A549 treated with Mapracorat at 1 μM for 4 hours (cell line): ENCODE measurements around the gene PPP1R10. TPM values are rescaled to one million over a fixed set of nuclear protein-coding genes. Genes with fewer than 3 reads are reported as not detected.

Source experiments
- total RNA-seq: library from RNA; stranded (reverse); fragments of 200-300 nt; extraction: Qiagen RNA extraction; gene quantifications from 5 replicates; pipeline ENCODE4 v1.2.3, GENCODE V29; 2022

The PPP1R10 gene
- 28.1 to 45.4 TPM (median 29.3 TPM) in 5 replicates for total RNA-seq

GRCh38 chr6:30616811-30617564 is at the start of gene PPP1R10:
Gene PPP1R10 (minus strand): TSS chr6:30617243. CDS start chr6:30609944, 7,299 bp downstream.

GRCh38 chr6:30646450-30647241 is 29.6 kb upstream of the PPP1R10 start, which contains the start of gene C6orf136:
Gene C6orf136 (plus strand): TSS chr6:30647133. CDS start chr6:30647232, 99 bp downstream.

DNA sequence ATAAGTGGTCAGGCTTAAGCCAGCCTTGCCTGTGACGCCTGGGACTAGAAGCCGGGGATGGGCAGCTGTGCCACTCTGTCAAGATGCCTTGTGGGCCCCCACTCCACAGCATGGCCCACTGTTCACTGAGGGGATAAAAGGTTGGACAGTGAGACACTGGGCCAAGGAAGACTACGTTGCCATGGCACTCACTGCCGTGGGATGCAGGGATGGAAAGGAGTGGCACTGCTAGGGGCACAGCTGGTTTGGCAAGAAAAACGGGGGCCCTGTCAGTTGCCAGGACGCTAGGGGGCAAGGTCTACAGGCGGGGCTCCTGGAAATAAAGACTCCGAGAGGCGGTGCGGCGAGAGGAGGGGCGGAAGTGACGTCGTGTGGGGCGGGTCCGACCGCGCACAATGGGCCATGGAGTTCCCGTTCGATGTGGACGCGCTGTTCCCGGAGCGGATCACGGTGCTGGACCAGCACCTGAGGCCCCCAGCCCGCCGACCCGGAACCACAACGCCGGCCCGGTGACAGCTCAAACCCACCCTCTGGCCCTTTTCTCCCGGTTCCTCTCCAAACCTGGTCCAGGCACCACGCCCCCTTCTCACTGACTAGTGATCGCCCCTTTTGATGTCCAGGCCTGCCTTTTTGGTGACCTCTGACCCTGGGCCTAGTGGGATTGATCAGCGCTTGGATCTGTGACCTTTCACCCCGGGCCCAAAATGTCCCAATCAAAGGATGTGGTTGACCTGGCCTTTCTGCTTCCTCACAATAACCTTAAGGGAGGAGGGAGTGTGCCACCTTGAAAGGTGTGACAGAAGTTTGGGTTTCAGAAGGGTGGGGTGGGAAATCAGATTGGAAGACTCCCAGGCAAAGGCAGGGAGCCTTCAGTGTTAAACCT is 9.7 kb upstream of the PPP1R10 start, which contains the start of gene ATAT1:
TSS of gene ATAT1 (plus strand) at position 391 of the 883 bp plus-strand sequence.

GRCh38 chr6:30617565-30618269 is 674 bp upstream of the PPP1R10 start, which contains the start of gene MRPS18B:
Gene MRPS18B (plus strand): TSS chr6:30617840. CDS start chr6:30617866, 26 bp downstream.

GRCh38 chr6:30571075-30571761 is 45.8 kb downstream of the PPP1R10 start, which contains the start of gene ABCF1:
Gene ABCF1 (plus strand): TSS chr6:30571442. CDS start chr6:30571488, 46 bp downstream.

DNA sequence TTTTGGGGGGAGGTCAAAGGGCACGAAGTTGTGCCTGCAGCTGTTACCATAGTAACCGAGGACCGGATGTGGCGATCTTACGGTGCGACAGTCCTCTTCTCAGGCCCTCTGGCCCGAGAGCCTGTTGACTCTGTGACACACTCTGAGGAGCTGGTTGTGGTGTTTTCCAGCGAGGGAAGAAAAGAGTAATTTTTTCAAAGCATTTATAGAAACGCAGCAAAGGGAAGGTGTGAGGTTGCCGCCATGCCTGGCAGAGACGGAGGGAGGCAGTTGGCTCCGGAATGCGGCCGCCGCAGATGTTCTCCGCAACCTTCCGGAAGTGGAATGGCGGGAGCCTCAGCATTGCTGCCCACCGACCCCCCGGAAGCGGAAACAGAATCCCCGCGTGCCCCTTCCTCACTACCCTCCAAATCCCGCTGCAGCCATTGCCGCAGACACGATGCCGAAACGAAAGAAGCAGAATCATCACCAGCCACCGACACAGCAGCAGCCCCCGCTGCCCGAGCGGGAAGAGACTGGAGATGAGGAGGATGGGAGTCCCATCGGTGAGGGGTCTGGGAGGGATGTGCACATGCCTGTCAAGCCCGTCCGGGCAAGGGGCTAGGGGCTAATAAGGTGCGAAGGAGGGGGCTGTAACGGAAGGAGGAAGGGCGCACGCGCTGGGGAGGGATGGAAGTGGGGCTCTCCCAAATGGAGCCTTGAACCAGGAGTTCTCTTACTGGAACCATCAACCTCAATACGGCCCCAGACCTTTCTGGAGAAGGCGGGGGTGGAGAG is 59.9 kb downstream of the PPP1R10 start, which contains the start of gene PRR3:
TSS of gene PRR3 (plus strand) at position 390 of the 777 bp plus-strand sequence. CDS start at position 440, 50 bp downstream.

DNA sequence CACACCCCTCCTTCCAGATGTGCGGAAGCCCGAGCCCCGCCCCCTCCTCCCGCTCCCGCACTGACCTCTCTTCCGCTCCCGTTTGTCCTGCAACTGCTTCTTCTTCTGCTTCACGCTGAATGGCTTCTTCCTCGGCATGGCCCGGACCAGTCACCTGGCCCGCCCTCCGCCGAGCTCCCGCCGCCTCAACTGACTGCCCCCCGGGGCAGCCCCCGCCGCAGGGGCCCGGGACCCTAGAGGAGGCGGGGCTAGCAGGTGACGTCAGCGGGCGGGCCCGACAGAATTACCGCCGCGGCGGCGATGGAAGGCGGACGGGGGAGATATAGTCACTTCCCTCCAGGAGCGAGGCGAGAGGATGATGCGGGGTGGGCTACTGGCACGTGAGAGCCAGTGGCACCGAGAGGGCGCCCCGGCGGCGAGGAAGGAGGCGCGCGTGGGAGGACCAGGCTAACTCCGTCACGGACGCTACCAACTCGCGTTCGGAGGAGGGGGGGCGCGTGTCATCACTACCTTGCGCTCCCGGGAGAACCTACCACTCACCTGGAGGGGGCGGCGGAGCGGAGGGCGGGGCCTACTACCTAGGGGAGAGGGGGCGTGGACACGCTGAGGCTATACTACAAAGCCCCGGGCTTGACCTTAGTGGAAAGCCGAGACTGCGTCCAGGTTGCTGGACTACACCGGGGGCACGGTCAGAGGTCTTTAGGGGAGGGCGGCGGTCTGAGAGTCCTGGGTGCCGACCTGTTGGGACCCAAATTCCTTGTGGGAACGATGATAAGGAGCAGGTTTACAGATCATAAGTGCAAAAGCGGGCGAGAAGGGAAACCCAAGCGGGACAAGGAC is 60.8 kb downstream of the PPP1R10 start, which contains the start of gene GNL1:
TSS of gene GNL1 (minus strand) at position 424 of the 840 bp plus-strand sequence. CDS start at position 138, 286 bp downstream.

Other genes starting within 250 kb of the PPP1R10 start
- 56.4 to 67.3 TPM (median 59.7 TPM) in 5 replicates for gene HLA-E, start 127.7 kb downstream of the PPP1R10 start, total RNA-seq
- 28.7 to 34.3 TPM (median 33.2 TPM) in 5 replicates for gene GNL1, start 60.8 kb downstream of the PPP1R10 start, total RNA-seq
- 14.9 to 17.6 TPM (median 16.6 TPM) in 5 replicates for gene PRR3, start 59.9 kb downstream of the PPP1R10 start, total RNA-seq
- gene ABCF1, start 45.8 kb downstream of the PPP1R10 start, total RNA-seq: 46.8 to 55.1 TPM (median 50.0 TPM) in 5 replicates
- gene MRPS18B, start 597 bp upstream of the PPP1R10 start, total RNA-seq: 68.8 to 112 TPM (median 72.9 TPM) in 5 replicates
- gene ATAT1, start 9.6 kb upstream of the PPP1R10 start, total RNA-seq: 4.4 to 6.3 TPM (median 6.0 TPM) in 5 replicates
- gene C6orf136, start 29.9 kb upstream of the PPP1R10 start, total RNA-seq: 10.1 to 14.3 TPM (median 12.1 TPM) in 5 replicates
- gene DHX16, start 55.8 kb upstream of the PPP1R10 start, total RNA-seq: 25.2 to 30.4 TPM (median 27.0 TPM) in 5 replicates
- gene PPP1R18, start 69.4 kb upstream of the PPP1R10 start, total RNA-seq: 41.4 to 47.5 TPM (median 44.5 TPM) in 5 replicates
- 23.1 to 27.4 TPM (median 25.9 TPM) in 5 replicates for gene NRM, start 73.7 kb upstream of the PPP1R10 start, total RNA-seq
- 14.9 to 21.3 TPM (median 16.4 TPM) in 5 replicates for gene MDC1, start 100.0 kb upstream of the PPP1R10 start, total RNA-seq
- gene TUBB, start 103.1 kb upstream of the PPP1R10 start, total RNA-seq: 822 to 948 TPM (median 905 TPM) in 5 replicates
- gene FLOT1, start 125.4 kb upstream of the PPP1R10 start, total RNA-seq: 84.0 to 102 TPM (median 90.7 TPM) in 5 replicates
- gene IER3, start 127.3 kb upstream of the PPP1R10 start, total RNA-seq: 48.0 to 79.6 TPM (median 72.7 TPM) in 5 replicates